GM18951 (cell line): ENCODE measurements around the gene ZNF578.
"Not testable (repeated sequence)": the region's sequence is repeated elsewhere in the genome, so short reads cannot be mapped to it uniquely, and the experiment has no call there.

Experiments used
- POLR2A ChIP-seq: IDR thresholded peaks from 4 replicates; pipeline ENCODE4 v1.6.1; 2011; ENCODE audit warnings: mild to moderate bottlenecking; ENCODE audit not compliant: insufficient read length, insufficient read depth; ENCODE audit errors: extremely low read depth
- in situ Hi-C: fragments of 300-500 bp; cut with MboI; formaldehyde crosslinking; loops from one replicate; pipeline ENCODE4 v1.12.0; 2022; ENCODE audit warnings: low sequenced_read_pairs, mixed read lengths, inconsistent platforms; ENCODE audit not compliant: unreplicated experiment

Gene ZNF578

DNA sequence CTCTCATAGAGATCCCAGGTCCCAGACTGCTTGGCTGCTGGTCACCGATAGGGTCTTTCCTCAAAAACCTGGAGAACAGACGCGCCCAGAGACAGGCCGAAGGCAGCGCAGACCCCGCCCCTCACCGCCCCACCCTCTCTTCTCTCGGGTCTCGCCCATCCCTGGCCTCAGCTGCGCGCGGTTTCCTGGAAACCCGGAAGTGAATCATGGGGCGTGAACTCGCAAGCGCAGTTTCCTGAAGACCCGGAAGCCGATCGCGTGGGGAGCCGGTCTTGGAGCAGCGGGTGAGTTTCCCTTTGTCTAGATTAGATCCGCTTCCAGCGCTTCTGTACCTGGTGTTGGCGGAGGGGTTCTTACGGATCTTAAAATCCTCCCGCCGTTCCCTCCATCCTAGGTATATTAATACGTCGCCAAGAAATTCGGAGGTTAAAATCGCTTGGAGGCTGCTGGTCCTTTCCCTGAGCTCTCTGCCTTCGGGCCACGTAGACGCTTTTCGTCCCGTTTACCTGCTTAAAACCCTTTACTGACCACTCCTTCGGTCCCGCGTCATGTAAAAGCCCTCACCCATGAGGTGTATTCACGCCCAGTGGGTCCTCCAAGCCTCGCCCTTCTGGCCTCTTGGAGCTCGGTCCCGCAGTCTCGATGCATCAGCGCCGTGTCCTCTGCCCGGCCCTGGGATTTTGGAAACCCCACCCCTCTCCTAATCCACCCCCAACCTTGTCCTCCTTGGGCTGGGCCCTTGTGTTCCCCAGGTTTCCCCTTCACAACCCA, at the start of gene ZNF578:
Gene ZNF578, plus strand, starts transcription at position 230 of the 771 bp plus-strand sequence. CDS start 48,293 bp downstream, outside the sequence.
- no peak for TF ChIP-seq POLR2A
- in situ Hi-C loops, result no loop called here

DNA sequence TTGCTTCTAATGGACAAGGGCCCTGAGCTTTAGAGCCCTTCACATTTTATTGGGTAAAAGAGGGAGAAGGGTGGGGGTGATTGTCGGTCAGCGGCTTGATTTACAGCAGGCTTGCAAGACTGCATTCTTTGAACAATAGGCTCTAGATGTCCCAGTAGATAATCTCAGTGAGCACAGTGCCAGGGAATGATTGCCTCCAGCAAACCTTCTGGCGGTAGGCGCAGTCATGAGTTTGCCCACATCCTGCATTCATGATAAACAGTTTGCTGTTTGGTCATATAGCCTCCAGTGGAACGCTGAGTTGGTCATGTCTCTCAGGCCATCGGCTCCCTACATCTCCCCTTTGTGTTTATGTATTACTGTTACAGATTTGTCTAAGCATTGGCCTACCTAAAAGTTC, 43.1 kb upstream of the ZNF578 start:
- TF ChIP-seq POLR2A, result no peak
- in situ Hi-C loops, result no loop called here

DNA sequence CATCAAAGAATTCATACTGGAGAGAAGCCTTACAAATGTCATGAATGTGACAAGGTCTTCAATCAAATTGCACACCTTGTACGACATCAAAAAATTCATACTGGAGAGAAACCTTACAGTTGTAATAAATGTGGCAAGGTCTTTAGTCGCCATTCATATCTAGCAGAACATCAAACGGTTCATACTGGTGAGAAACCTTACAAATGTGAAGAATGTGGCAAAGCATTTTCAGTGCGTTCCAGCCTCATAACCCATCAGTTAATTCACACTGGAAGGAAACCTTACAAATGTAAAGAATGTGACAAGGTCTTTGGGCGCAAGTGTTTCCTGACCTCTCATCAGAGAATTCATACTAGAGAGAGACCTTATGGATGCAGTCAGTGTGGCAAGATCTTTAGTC, 37.6 kb upstream of the ZNF578 start:
- in situ Hi-C loops, result no loop called here
- TF ChIP-seq POLR2A, result no peak

DNA sequence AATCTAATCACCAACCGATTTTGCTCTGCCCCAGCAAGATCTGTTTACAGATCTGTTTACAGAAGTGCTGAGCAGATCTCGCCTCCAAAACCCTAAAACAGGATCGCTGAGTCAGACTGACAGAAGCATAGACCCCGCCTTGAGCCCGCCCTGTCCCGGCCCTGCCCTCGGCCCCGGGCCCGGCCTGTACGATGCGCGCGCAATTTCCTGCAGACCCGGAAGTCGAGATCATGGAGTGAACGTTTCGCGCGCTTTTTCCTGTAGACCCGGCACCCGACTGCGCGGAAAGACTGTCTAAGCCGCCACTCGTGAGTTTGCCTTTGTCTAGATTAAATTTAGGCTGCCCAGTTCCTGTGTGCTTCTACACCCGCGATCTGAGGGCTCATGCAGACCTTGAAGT, 24.4 kb upstream of the ZNF578 start, which contains the start of gene ZNF534:
Gene ZNF534, plus strand, starts transcription at position 212 of the 400 bp plus-strand sequence. CDS start 2,327 bp downstream, outside the sequence.
- TF ChIP-seq POLR2A, result no peak
- in situ Hi-C loops, result no loop called here

DNA sequence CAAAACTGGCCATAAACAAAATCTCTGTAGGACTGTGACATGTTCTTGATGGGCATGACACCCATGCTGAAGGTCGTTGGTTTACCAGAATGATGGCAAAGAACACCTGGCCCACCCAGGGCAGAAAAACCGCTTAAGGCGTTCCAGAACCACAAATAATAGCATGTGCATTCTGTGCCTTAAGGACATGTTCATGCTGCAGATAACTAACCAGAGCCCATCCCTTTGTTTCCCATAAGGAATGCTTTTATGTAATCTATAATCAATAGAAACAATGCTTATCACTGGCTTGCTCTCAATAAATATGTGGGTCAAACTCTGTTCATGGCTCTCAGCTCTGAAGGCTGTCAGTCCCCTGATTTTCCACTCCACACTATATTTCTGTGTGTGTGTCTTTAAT, 11.2 kb upstream of the ZNF578 start:
- TF ChIP-seq POLR2A, result no peak
- in situ Hi-C loops, result no loop called here

DNA sequence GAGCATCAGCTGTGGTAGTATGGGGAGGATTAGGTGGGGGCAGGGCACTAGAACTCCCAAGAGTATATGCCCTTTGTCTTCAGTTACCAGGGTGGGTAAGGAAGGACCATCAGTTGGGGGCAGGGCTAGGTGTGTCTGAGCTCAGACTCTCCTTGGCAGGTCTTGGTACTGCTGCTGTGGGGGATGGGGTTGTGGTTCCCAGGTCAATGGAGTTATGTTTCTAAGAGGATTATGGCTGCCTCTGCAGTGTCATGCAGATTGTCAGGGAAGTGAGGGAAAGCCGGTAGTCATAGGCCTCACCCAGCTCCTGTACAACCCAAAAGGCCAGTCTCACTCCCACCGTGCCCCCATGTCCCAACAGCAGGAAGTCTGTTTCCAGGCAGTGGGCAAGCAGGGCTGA, 8.8 kb upstream of the ZNF578 start:
- in situ Hi-C loops, result no loop called here
- no peak for TF ChIP-seq POLR2A

DNA sequence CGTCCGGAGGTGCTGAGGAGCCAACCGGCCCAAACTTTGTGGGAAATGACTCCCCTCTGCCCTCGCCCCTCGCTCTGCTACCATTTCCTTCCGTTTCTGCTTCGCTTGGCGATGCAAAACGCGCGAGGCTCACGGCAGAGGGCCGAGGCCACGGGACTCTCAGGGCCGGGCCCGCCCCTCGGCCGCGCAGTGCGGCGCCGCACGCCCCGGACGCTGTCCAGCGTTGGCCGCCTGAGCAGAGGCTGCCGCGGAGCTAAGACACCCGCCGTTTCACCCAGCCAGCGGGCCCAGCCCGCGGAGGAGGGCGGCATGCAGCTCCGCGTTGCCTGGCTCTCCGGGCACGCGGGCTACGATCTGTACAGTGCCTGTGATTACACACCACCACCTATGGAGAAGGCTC, 2.1 kb upstream of the ZNF578 start:
- in situ Hi-C loops, result no loop called here
- TF ChIP-seq POLR2A, result no peak

DNA sequence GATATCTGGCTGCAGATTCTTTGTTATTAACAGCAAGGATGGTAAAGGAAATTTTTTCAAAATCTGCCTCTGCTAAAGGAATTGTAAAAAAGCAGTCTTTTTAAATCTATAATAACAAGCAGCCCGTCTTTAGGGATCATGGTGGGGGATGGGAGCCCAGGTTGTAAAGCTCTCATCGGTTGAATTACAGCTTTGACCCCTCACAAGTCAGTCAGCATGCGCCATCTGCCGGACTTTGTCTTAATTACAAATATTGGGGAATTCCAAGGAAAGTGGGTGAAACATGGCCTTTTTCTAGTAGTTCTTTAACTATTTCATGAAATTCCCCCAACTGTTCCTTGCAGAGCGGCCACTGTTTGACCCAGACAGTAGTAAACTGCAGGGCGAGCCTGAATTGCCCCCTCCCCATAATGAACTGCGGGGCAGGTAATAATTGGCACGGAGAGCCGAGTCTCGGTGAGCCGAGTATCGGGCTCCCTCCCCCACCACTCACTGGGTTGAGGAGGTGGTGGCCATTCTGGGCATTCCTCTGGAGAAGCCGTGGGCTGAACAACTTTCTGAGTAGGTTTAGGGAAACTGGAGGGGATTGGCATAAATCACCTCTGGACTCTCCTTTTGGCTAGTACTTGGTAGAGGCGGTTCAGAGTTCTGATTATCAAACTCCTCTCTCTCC, 11.6 kb downstream of the ZNF578 start:
- in situ Hi-C loops, result no loop called here
- TF ChIP-seq POLR2A, result no peak

DNA sequence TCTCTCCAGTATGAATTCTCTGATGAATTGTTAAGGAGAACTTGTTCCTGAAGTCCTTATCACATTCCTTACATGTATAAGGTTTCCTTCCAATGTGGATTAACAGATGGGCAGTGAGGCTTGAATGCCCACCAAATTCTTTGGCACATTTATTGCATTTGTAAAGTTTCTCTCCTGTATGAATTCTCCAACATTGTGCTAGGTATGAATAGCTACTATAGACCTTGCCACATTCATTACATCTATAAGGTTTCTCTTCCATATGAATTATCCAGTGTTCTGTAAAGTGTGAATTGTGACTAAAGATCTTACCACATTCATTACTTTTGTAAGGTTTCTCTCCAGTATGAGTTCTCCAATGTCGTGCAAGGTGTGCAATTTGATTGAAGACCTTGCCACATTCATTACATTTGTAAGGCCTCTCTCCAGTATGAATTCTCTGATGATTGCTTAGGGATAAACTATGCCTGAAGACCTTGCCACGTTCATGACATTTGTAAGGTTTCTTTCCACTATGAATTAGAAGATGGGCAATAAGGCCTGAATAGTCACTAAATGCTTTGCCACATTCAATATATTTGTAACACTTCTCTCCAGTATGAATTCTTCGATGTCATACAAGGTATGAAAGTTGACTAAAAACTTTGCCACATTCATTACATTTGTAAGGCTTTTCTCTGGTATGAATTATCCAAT, 20.4 kb downstream of the ZNF578 start:
- no peak for TF ChIP-seq POLR2A
- in situ Hi-C loops, result no loop called here

DNA sequence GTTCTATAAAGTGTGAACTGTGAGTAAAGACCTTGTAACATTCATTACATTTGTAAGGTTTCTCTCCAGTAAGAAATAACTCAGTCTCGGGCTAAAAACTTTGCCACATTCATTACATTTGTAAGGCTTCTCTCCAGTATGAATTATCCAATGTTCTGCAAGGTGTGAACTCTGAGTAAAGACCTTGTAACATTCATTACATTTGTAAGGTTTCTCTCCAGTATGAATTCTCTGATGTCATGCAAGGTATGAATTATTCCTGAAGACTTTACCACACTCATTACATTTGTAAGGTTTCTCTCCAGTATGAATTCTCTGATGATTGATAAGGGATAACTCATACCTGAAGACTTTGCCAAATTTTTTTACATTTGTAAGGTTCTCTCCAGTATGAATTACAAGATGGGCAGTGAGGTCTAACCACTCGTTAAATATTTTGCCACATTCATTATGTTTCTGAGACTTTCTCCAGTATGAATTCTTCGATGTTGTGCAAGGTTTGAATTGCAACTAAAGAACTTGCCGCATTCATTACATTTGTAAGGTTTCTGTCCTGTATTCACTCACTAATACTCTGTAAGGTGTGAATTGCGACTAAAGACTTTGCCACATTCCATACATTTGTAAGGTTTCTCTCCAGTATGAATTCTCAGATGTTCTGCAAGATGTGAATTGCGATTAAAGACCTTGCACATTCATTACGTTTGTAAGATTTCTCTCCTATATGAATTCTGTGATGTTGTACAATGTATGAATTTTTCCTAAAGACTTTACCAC, 21.2 kb downstream of the ZNF578 start:
- no peak for TF ChIP-seq POLR2A
- in situ Hi-C loops, result no loop called here

DNA sequence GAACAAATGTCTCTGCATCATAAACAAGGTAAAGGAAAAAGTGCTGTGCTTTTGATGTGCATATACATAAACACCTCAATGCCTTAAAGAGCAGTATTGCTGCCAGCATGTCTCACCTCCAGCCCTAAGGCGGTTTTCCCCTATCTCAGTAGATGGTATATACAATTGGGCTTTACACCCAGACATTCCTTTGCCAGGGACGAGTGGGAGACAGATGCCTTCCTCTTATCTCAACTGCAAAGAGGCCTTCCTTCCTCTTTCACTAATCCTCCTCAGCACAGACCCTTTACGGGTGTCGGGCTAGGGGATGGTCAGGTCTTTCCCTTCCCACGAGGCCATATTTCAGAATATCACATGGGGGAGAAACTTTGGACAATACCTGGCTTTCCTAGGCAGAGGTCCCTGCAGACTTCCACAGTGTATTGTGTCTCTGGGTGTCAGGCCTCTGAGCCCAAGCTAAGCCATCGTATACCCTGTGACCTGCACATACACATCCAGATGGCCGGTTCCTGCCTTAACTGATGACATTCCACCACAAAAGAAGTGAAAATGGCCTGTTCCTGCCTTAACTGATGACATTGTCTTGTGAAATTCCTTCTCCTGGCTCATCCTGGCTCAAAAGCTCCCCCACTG, 30.9 kb downstream of the ZNF578 start:
- in situ Hi-C loops, result not testable (repeated sequence)

DNA sequence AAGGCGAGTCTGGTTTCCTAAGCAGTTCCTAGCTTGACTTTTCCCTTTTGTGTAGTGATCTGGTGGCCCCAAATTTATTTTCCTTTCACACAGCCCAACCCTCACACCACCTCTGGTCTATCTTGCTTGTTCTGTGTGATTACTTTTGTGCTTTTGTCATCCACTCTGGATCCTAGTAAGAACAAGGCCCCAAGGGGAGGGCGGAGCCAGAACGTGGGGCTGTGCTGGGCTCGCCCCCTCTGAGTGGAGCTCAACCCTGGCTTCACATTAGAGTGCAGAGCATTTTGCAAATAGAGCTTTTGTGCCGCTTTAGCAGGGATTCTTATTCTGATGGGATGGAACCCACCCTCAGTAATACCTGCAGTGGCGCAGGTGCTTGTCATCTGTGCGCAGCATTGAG, 31.7 kb downstream of the ZNF578 start:
- in situ Hi-C loops, result not testable (repeated sequence)

DNA sequence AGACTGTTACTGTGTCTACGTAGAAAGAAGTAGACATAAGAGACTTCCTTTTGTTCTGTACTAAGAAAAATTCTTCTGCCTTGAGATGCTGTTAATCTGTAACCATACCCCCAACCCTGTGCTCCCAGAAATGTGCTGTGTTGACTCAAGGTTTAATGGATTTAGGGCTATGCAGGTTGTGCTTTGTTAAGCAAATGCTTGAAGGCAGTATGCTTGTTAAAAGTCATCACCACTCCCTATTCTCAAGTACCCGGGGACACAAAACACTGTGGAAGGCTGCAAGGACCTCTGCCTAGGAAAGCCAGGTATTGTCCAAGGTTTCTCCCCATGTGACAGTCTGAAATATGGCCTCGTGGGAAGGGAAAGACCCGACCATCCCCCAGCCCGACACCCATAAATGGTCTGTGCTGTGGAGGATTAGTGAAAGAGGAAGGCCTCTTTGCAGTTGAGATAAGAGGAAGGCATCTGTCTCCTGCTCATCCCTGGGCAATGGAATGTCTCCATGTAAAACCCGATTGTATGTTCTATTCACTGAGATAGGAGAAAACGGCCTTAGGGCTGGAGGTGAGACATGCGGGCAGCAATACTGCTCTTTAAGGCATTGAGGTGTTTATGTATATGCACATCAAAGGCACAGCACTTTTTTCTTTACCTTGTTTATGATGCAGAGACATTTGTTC, 32.3 kb downstream of the ZNF578 start:
- in situ Hi-C loops, result not testable (repeated sequence)
